ENCODE data around the gene IGSF9. TPM values are rescaled to one million over a fixed set of nuclear protein-coding genes. Genes with fewer than 3 reads are reported as not detected.

The IGSF9 gene
- total RNA-seq, 1 experiment from 2014 or later: 0.44 TPM

DNA sequence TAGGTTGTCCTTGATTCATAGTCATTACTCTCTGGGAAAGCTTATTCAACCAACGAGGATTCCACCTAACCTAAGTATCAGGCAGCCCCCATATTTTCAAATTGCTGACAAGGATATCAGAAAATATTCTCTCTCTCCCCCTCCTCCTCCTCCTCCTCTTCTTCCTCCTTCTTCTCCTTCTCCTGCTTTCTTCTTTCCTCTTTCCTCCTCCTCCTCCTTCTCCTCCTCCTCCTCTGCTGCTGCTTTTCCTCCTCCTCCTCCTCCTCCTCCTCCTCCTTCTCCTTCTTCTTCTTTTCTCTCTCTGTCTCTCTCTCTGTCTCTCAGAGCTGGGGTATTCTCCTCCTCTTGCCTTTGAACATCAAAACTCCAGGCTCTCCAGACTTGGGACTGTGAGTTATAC lies 2.5 kb upstream of the IGSF9 start:
- TF ChIP-seq, protein P1, sequence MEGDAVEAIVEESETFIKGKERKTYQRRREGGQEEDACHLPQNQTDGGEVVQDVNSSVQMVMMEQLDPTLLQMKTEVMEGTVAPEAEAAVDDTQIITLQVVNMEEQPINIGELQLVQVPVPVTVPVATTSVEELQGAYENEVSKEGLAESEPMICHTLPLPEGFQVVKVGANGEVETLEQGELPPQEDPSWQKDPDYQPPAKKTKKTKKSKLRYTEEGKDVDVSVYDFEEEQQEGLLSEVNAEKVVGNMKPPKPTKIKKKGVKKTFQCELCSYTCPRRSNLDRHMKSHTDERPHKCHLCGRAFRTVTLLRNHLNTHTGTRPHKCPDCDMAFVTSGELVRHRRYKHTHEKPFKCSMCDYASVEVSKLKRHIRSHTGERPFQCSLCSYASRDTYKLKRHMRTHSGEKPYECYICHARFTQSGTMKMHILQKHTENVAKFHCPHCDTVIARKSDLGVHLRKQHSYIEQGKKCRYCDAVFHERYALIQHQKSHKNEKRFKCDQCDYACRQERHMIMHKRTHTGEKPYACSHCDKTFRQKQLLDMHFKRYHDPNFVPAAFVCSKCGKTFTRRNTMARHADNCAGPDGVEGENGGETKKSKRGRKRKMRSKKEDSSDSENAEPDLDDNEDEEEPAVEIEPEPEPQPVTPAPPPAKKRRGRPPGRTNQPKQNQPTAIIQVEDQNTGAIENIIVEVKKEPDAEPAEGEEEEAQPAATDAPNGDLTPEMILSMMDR (IDR thresholded peaks at IDR 0.05; ENCODE audit: unreplicated experiment): no peak
- Mint-ChIP-seq H3K9me3 (ENCODE audit: unreplicated experiment) (no peaks in the 10 kb centered on the region), H3K27me3 (ENCODE audit: insufficient read depth, unreplicated experiment) (no peaks in the 10 kb centered on the region), H3K4me1 (ENCODE audit: insufficient read depth, unreplicated experiment) (peaks cover 45% of the 10 kb centered on the region), H3K27ac (ENCODE audit: low read depth, unreplicated experiment) (no peak overlapping the region), H3K36me3 (ENCODE audit: insufficient read depth, unreplicated experiment) (no peaks in the 10 kb centered on the region), H3K4me3 (ENCODE audit: unreplicated experiment) (no peak overlapping the region)
- BruUV-seq (replicated peaks): no TSS peak
- POLR2A ChIA-PET: interaction anchor here (0.7 to 2.7 kb wide), 5 partner anchors 9 to 106 kb away, joined by 3 to 25 read pairs (median 11); no protein-coding TSS in a partner anchor
- CTCF ChIA-PET: interaction anchor here (0.6 to 52.4 kb wide), 5 partner anchors 13 to 1385 kb away, joined by 3 to 1675 read pairs (median 5); no protein-coding TSS in a partner anchor
- intact Hi-C loops (cut with micrococcal nuclease): no loop called here
- DNase-seq (ENCODE audit: unreplicated experiment): no peak

DNA sequence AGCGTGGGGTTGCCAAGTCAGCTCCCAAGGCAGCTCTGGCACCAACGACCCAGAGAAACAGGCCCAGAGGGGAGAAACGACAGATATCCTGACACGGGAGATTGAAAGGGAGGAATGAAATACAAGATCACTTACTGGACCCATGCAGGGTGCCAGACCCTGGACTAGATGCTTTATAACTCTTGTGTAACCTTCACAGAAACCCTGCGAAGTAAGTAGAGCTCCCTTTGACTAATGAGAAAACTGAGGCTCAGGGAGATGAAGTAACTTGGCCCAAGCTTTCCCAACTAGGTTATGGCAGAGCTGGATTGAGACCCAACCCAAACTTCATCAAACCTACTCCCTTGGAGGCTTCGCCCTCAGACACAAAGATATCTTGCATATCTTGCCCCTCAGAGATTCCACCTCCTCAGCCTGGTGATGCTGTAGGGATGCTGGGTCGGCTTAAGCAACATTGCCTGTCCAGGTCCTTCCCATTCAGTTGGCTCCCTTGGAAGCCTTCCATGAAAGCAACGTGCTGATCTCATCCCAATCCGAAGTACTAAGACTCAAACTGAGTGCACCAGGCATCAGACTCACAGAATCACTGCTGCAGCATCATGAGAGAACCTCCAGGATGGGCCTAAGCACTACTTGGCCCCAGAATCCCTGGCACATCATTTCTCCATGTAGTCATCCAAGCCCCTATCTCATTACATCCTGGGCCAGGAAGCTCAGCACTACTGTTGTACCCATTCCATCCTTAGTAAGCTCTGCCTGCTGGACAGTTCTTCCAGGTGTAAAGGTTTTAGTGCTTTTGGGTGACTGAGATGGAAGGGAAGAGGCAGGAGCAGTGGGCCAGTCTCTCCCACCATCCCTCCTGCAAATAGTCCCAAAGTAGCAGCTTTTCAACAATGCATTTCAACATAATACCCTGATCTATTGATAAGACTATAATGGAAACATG lies 1.1 kb upstream of the IGSF9 start:
- no peak overlapping the region for H3K27ac Mint-ChIP-seq (ENCODE audit: low read depth, unreplicated experiment)

DNA sequence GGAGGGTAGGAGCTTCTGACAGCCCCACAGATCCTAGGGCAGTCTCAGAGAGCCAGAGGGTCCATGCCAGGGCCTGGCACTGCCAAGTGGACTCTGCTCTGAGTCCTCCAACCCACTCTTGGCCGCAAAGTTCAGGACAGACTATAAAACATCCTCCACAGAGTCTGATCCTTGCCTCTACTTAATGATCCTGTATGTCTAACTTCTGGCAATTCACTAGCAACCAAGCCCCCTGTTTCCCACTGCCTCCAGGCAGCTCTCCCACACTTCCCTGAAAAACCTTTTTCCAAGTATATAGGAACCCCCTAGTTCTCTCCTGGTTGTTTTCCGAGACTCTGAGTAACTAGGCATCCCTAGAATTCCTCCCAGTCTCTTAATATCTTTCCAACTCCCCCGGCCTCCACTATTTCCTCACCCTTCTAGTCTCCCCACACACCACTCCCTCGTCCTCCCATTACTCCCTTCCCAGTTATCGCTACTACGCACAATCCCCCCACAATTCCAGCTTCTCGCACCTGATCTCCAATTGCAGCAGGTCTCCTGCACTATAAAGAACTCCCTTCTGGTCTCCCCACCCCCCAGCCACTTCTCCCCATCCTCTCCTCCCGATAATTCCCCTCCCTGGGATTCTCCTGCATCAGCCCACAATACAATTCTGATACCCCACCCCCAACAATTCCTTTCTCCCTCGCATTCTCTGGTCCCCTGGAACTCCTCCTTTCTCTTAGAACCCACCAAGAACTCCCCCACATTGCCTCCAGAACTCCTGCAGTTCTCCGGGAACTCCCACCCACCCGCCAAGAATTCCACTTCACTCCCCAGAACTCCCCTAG lies 574 bp downstream of the IGSF9 start:
- ChIA-PET POLR2A (interaction anchor here (0.6 to 3.5 kb wide), 7 partner anchors 10 to 312 kb away, joined by 3 to 19 read pairs (median 5); partner anchors contain the start of genes SLAMF9 and TAGLN2), CTCF (interaction anchor here (0.6 to 52.4 kb wide), 10 partner anchors 10 to 134 kb away, joined by 3 to 1675 read pairs (median 6); no protein-coding TSS in a partner anchor)
- Mint-ChIP-seq H3K27ac (ENCODE audit: low read depth, unreplicated experiment) (no peak overlapping the region), H3K4me3 (ENCODE audit: unreplicated experiment) (peak overlapping the region; percentile 69), H3K4me1 (ENCODE audit: insufficient read depth, unreplicated experiment) (peaks cover 41% of the 10 kb centered on the region), H3K27me3 (ENCODE audit: insufficient read depth, unreplicated experiment) (no peaks in the 10 kb centered on the region), H3K36me3 (ENCODE audit: insufficient read depth, unreplicated experiment) (no peaks in the 10 kb centered on the region), H3K9me3 (ENCODE audit: unreplicated experiment) (no peaks in the 10 kb centered on the region)
- DNase-seq (ENCODE audit: unreplicated experiment): no peak
- TF ChIP-seq, protein P1 (IDR thresholded peaks at IDR 0.05; ENCODE audit: unreplicated experiment): no peak
- BruUV-seq (replicated peaks): no TSS peak
- intact Hi-C loops (cut with micrococcal nuclease): no loop called here

More for the DNA sequence above, 1.1 kb upstream of the IGSF9 start:
- no peaks in the 10 kb centered on the region for H3K27me3 Mint-ChIP-seq (ENCODE audit: insufficient read depth, unreplicated experiment)
- ChIA-PET POLR2A (interaction anchor here (1.0 to 3.5 kb wide), 6 partner anchors 9 to 84 kb away, joined by 3 to 19 read pairs (median 8); partner anchors contain the start of gene SLAMF9), CTCF (interaction anchor here (0.6 to 52.4 kb wide), 22 partner anchors 9 to 301 kb away, joined by 3 to 1675 read pairs (median 4); partner anchors contain the start of gene TAGLN2)
- H3K36me3 Mint-ChIP-seq (ENCODE audit: insufficient read depth, unreplicated experiment): no peaks in the 10 kb centered on the region
- H3K4me3 Mint-ChIP-seq (ENCODE audit: unreplicated experiment): peak overlapping the region; percentile 69
- BruUV-seq (replicated peaks): no TSS peak
- DNase-seq (ENCODE audit: unreplicated experiment): no peak
- TF ChIP-seq, protein P1 (IDR thresholded peaks at IDR 0.05; ENCODE audit: unreplicated experiment): no peak
- intact Hi-C loops (cut with micrococcal nuclease): no loop called here
- H3K4me1 Mint-ChIP-seq (ENCODE audit: insufficient read depth, unreplicated experiment): peaks cover 45% of the 10 kb centered on the region
- no peaks in the 10 kb centered on the region for H3K9me3 Mint-ChIP-seq (ENCODE audit: unreplicated experiment)

Measured in MCF 10A (cell line).